H9 (cell line): ENCODE measurements around the gene ZMAT5. TPM values are rescaled to one million over a fixed set of nuclear protein-coding genes. Genes with fewer than 3 reads are reported as not detected.

ENCODE experiments used
- DNase-seq: peaks from one replicate; pipeline ENCODE4 v3.0.0-alpha.2; 2017
- H2AFZ ChIP-seq: one replicate; pipeline ENCODE4 v1.6.1; 2013; ENCODE audit warnings: mild to moderate bottlenecking, low read length, control low read depth, moderate library complexity
- H2AK5ac ChIP-seq: 2 replicates; pipeline ENCODE4 v1.6.1; 2013; ENCODE audit warnings: low read length, control low read depth, mixed read lengths; ENCODE audit not compliant: insufficient read length
- H2BK120ac ChIP-seq: one replicate; pipeline ENCODE4 v1.6.1; 2013; ENCODE audit warnings: low read depth, mild to moderate bottlenecking, low read length, control low read depth, inconsistent platforms; ENCODE audit not compliant: poor library complexity, severe bottlenecking
- H2BK12ac ChIP-seq: 2 replicates; pipeline ENCODE4 v1.6.1; 2013; ENCODE audit warnings: low read length, control low read depth, mixed read lengths, low read depth; ENCODE audit not compliant: insufficient read length
- H2BK15ac ChIP-seq: 2 replicates; pipeline ENCODE4 v1.6.1; 2013; ENCODE audit warnings: low read depth, low read length, control low read depth
- H2BK20ac ChIP-seq: one replicate; pipeline ENCODE4 v1.6.1; 2013; ENCODE audit warnings: low read depth, mild to moderate bottlenecking, low read length, control low read depth, inconsistent platforms; ENCODE audit not compliant: poor library complexity, severe bottlenecking
- H2BK5ac ChIP-seq: 2 replicates; pipeline ENCODE4 v1.6.1; 2013; ENCODE audit warnings: low read length, control low read depth, mixed read lengths; ENCODE audit not compliant: insufficient read length
- H3K14ac ChIP-seq: 2 replicates; pipeline ENCODE4 v1.6.1; 2013; ENCODE audit warnings: low read length, control low read depth; ENCODE audit not compliant: insufficient read depth
- H3K18ac ChIP-seq: 2 replicates; pipeline ENCODE4 v1.6.1; 2013; ENCODE audit warnings: low read depth, mild to moderate bottlenecking, mixed read lengths, low read length, control low read depth; ENCODE audit not compliant: insufficient read length
- H3K23ac ChIP-seq: 2 replicates; pipeline ENCODE4 v1.6.1; 2013; ENCODE audit warnings: low read length, control low read depth, mixed read lengths, low read depth; ENCODE audit not compliant: insufficient read length
- H3K23me2 ChIP-seq: 2 replicates; pipeline ENCODE4 v1.6.1; 2013; ENCODE audit warnings: low read depth, mild to moderate bottlenecking, mixed read lengths, low read length, control low read depth; ENCODE audit not compliant: insufficient read length, poor library complexity, severe bottlenecking
- H3K27ac ChIP-seq: 2 replicates; pipeline ENCODE4 v1.5.1; 2013; ENCODE audit warnings: low read length, control low read depth, mixed read lengths, low read depth; ENCODE audit not compliant: insufficient read length
- H3K27me3 ChIP-seq: 2 replicates; pipeline ENCODE4 v1.6.1; 2013; ENCODE audit warnings: low read length, control low read depth, inconsistent platforms; ENCODE audit not compliant: insufficient read depth
- H3K4ac ChIP-seq: 2 replicates; pipeline ENCODE4 v1.6.1; 2013; ENCODE audit warnings: low read depth, mild to moderate bottlenecking, control low read depth, inconsistent platforms, low read length, moderate library complexity
- H3K4me1 ChIP-seq: 2 replicates; pipeline ENCODE4 v1.6.1; 2013; ENCODE audit warnings: low read length, control low read depth, inconsistent platforms; ENCODE audit not compliant: insufficient read depth
- H3K4me2 ChIP-seq: 2 replicates; pipeline ENCODE4 v1.6.1; 2013; ENCODE audit warnings: low read length, control low read depth, mixed read lengths; ENCODE audit not compliant: insufficient read length, insufficient read depth
- H3K56ac ChIP-seq: 2 replicates; pipeline ENCODE4 v1.6.1; 2013; ENCODE audit warnings: low read depth, mild to moderate bottlenecking, mixed read lengths, low read length, control low read depth; ENCODE audit not compliant: insufficient read length
- H3K79me1 ChIP-seq: 2 replicates; pipeline ENCODE4 v1.6.1; 2013; ENCODE audit warnings: low read depth, mild to moderate bottlenecking, moderate library complexity, low read length, control low read depth, inconsistent platforms; ENCODE audit not compliant: insufficient read depth, poor library complexity, severe bottlenecking
- H3K79me2 ChIP-seq: 2 replicates; pipeline ENCODE4 v1.6.1; 2013; ENCODE audit warnings: low read length, control low read depth, inconsistent platforms; ENCODE audit not compliant: insufficient read depth
- H3K9ac ChIP-seq: 2 replicates; pipeline ENCODE4 v1.6.1; 2013; ENCODE audit warnings: low read length, control low read depth, mixed read lengths; ENCODE audit not compliant: insufficient read length; ENCODE audit errors: extremely low read depth
- H3K9me3 ChIP-seq: one replicate; pipeline ENCODE4 v1.6.1; 2013; ENCODE audit warnings: low read depth, low read length, inconsistent platforms; ENCODE audit not compliant: control insufficient read depth
- H3T11ph ChIP-seq: one replicate; pipeline ENCODE4 v1.6.1; 2013; ENCODE audit warnings: mild to moderate bottlenecking, low read length, control low read depth, inconsistent platforms
- H4K20me1 ChIP-seq: one replicate; pipeline ENCODE4 v1.6.1; 2013; ENCODE audit not compliant: control insufficient read depth, insufficient read length, insufficient read depth
- H4K5ac ChIP-seq: 2 replicates; pipeline ENCODE4 v1.6.1; 2013; ENCODE audit warnings: low read depth, mild to moderate bottlenecking, mixed read lengths, low read length, control low read depth; ENCODE audit not compliant: insufficient read length
- H4K8ac ChIP-seq: replicated peaks from 2 replicates; pipeline ENCODE4 v1.6.1; 2013; ENCODE audit warnings: low read length, control low read depth, mixed read lengths, low read depth; ENCODE audit not compliant: insufficient read length
- H4K91ac ChIP-seq: 2 replicates; pipeline ENCODE4 v1.6.1; 2013; ENCODE audit warnings: low read depth, mild to moderate bottlenecking, moderate library complexity, mixed read lengths, low read length, control low read depth; ENCODE audit not compliant: insufficient read length
- H3K27ac Mint-ChIP-seq, 3 experiments: 2 replicates in 2 of 3; 3 replicates in 1 of 3; pipeline ENCODE4 v1.8.0; 2020 to 2021; ENCODE audit warnings: mixed read lengths in 3 of 3, mild to moderate bottlenecking in 1 of 3, moderate library complexity in 1 of 3
- H3K27me3 Mint-ChIP-seq: 2 replicates; pipeline ENCODE4 v1.8.0; 2021; ENCODE audit warnings: low read depth, mild to moderate bottlenecking, moderate library complexity, mixed read lengths
- H3K36me3 Mint-ChIP-seq, 3 experiments: 2 replicates in 2 of 3; 3 replicates in 1 of 3; pipeline ENCODE4 v1.8.0; 2020 to 2021; ENCODE audit warnings: low read depth in 3 of 3, mixed read lengths in 3 of 3; ENCODE audit not compliant: insufficient read depth in 1 of 3
- H3K4me1 Mint-ChIP-seq, 2 experiments: 2 replicates each; pipeline ENCODE4 v1.8.0; 2020; ENCODE audit warnings: mixed read lengths in 2 of 2
- H3K4me3 Mint-ChIP-seq, 2 experiments: 2 replicates in 1 of 2; 3 replicates in 1 of 2; pipeline ENCODE4 v1.8.0; 2020 to 2021; ENCODE audit warnings: mild to moderate bottlenecking in 2 of 2, mixed read lengths in 2 of 2, moderate library complexity in 1 of 2
- H3K9me3 Mint-ChIP-seq, 2 experiments: 2 replicates in 1 of 2; 3 replicates in 1 of 2; pipeline ENCODE4 v1.8.0; 2020; ENCODE audit warnings: mild to moderate bottlenecking in 2 of 2, mixed read lengths in 2 of 2, moderate library complexity in 1 of 2
- WGBS: extraction: QIAGEN DNeasy Blood & Tissue Kit; methylation state at CpG from one replicate; pipeline ENCODE4 v1.1.7; 2013; ENCODE audit warnings: missing lambda C conversion rate, low lambda C conversion rate, mixed read lengths; ENCODE audit not compliant: insufficient read length; ENCODE audit errors: extremely low coverage; 5-methylcytosine and 5-hydroxymethylcytosine counted together
- total RNA-seq: library from RNA; stranded (reverse); gene quantifications from 2 replicates; pipeline ENCODE4 v1.2.1, GENCODE V29; 2021
- TF ChIP-seq, protein P1 (sequence below): fragments of 200-600 bp; sonication (generic); conservative IDR thresholded peaks from 3 replicates; pipeline ENCODE4 v1.8.0; 2021; ENCODE audit warnings: antibody characterized with exemption, mild to moderate bottlenecking

ZMAT5 gene
- total RNA-seq, 1 experiment from 2014 or later, result 13.9 TPM

- H3K79me2 ChIP-seq, result no peaks in the 10 kb centered on the region
- no peak overlapping the region for H3K56ac ChIP-seq
- no peak overlapping the region for H3K18ac ChIP-seq
- Mint-ChIP-seq H3K27ac (peak overlapping the region in 2 of 3 experiments; percentile 22 to 23; a peak in 2 of 7 replicates), H3K4me3 (peak overlapping the region in 1 of 2 experiments; percentile 10; a peak in 1 of 5 replicates), H3K36me3 (peaks cover 8 to 24% (median 12%) of the 10 kb centered on the region in 3 experiments; a peak in 6 of 7 replicates), H3K9me3 (no peaks in the 10 kb centered on the region), H3K4me1 (peaks cover 52 to 62% of the 10 kb centered on the region in 2 experiments), H3K27me3 (peaks cover 1% of the 10 kb centered on the region; the same call in 1 of the 2 replicates)
- no peak overlapping the region for H2BK120ac ChIP-seq
- H3K4me1 ChIP-seq, result peaks cover 3% of the 10 kb centered on the region; the same call in 1 of the 2 replicates
- peak overlapping the region; percentile 5; the same call in 1 of the 2 replicates for H3K14ac ChIP-seq
- H4K8ac ChIP-seq, result no peak overlapping the region
- no peak overlapping the region for H3K23ac ChIP-seq
- no peak overlapping the region for H2BK15ac ChIP-seq
- no peak overlapping the region for H3K4ac ChIP-seq
- no peaks in the 10 kb centered on the region for H3K9me3 ChIP-seq
- WGBS, result no CpG with 5 or more reads among the region's 13 CpGs
- H4K20me1 ChIP-seq, result no peaks in the 10 kb centered on the region
- no peaks in the 10 kb centered on the region for H3K27me3 ChIP-seq
- no peak overlapping the region for H3K4me2 ChIP-seq
- H3K23me2 ChIP-seq, result no peaks in the 10 kb centered on the region
- no peak overlapping the region for H3K9ac ChIP-seq
- no peak overlapping the region for H4K91ac ChIP-seq
- H2BK12ac ChIP-seq, result no peak overlapping the region
- no peak overlapping the region for H2AFZ ChIP-seq
- no peak overlapping the region for H2BK20ac ChIP-seq
- H3T11ph ChIP-seq, result no peak overlapping the region
- H3K27ac ChIP-seq, result no peak overlapping the region
- TF ChIP-seq, protein P1, sequence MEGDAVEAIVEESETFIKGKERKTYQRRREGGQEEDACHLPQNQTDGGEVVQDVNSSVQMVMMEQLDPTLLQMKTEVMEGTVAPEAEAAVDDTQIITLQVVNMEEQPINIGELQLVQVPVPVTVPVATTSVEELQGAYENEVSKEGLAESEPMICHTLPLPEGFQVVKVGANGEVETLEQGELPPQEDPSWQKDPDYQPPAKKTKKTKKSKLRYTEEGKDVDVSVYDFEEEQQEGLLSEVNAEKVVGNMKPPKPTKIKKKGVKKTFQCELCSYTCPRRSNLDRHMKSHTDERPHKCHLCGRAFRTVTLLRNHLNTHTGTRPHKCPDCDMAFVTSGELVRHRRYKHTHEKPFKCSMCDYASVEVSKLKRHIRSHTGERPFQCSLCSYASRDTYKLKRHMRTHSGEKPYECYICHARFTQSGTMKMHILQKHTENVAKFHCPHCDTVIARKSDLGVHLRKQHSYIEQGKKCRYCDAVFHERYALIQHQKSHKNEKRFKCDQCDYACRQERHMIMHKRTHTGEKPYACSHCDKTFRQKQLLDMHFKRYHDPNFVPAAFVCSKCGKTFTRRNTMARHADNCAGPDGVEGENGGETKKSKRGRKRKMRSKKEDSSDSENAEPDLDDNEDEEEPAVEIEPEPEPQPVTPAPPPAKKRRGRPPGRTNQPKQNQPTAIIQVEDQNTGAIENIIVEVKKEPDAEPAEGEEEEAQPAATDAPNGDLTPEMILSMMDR, result no peak
- no peak overlapping the region for H2BK5ac ChIP-seq
- no peak overlapping the region for H2AK5ac ChIP-seq
- H4K5ac ChIP-seq, result no peak overlapping the region
- no peaks in the 10 kb centered on the region for H3K79me1 ChIP-seq
- DNase-seq, result peak; percentile 81
Observed at GRCh38 chr22:29691636-29692326, 75.0 kb downstream of the ZMAT5 start.
